Inferior parietal cortex (tissue), 1 donor: Measurements from ENCODE around the gene TANK.
"Not testable (repeated sequence)": the region's sequence is repeated elsewhere in the genome, so short reads cannot be mapped to it uniquely, and the experiment has no call there.

Experiments used
- DNase-seq: peaks from one replicate; pipeline ENCODE4 v3.0.0-alpha.2; 2016; ENCODE audit errors: extremely low spot score

The TANK gene

GRCh38 chr2:161228511-161229240, 68.4 kb downstream of the TANK start:
- no peak for DNase-seq

GRCh38 chr2:161230959-161231358, 70.7 kb downstream of the TANK start:
- no peak for DNase-seq

GRCh38 chr2:161232571-161232970, 72.3 kb downstream of the TANK start:
- no peak for DNase-seq

- DNase-seq = no peak
These were observed 73.7 kb downstream of the TANK start for GRCh38 chr2:161233858-161234431.

GRCh38 chr2:161234627-161235026, 74.4 kb downstream of the TANK start:
- no peak for DNase-seq

- DNase-seq = no peak
These were observed 77.4 kb downstream of the TANK start for GRCh38 chr2:161237392-161238264.

- DNase-seq = no peak
These were observed 78.0 kb downstream of the TANK start for GRCh38 chr2:161238265-161238559.

- DNase-seq = peak; percentile 78
These were observed 78.5 kb downstream of the TANK start for GRCh38 chr2:161238560-161239325.

- DNase-seq = peak; percentile 6
These were observed 79.3 kb downstream of the TANK start for GRCh38 chr2:161239326-161240109.

GRCh38 chr2:161241894-161242293, 81.7 kb downstream of the TANK start:
- peak; percentile 8 for DNase-seq

GRCh38 chr2:161243312-161243711, 83.1 kb downstream of the TANK start:
- no peak for DNase-seq

GRCh38 chr2:161243905-161244304, 83.7 kb downstream of the TANK start:
- DNase-seq = no peak

- not testable (repeated sequence) for DNase-seq
These were observed 84.4 kb downstream of the TANK start for GRCh38 chr2:161244387-161245260.

GRCh38 chr2:161245261-161245553, 85.0 kb downstream of the TANK start:
- DNase-seq = no peak

- DNase-seq = no peak
These were observed 85.4 kb downstream of the TANK start for GRCh38 chr2:161245671-161246070.

- DNase-seq = no peak
These were observed 86.1 kb downstream of the TANK start for GRCh38 chr2:161246281-161246680.

GRCh38 chr2:161250864-161251436, 90.7 kb downstream of the TANK start:
- no peak for DNase-seq

GRCh38 chr2:161257123-161257952, 97.1 kb downstream of the TANK start:
- no peak for DNase-seq

- no peak for DNase-seq
These were observed 105.6 kb downstream of the TANK start for GRCh38 chr2:161265874-161266273.
